GM06990 (cell line): ENCODE data around the gene HOMER1.
A peak's percentile ranks its signal among the peaks of the same experiment; 100 is the strongest.
"Not testable (repeated sequence)": the region's sequence is repeated elsewhere in the genome, so short reads cannot be mapped to it uniquely, and the experiment has no call there.

Experiments used
- DNase-seq: peaks from one replicate; pipeline ENCODE4 v3.0.0-alpha.2; 2011; ENCODE audit not compliant: insufficient read length; ENCODE audit errors: extremely low read depth
- H3K27me3 ChIP-seq: replicated peaks from 2 replicates; pipeline ENCODE4 v1.6.0; 2011; ENCODE audit warnings: low read length; ENCODE audit not compliant: control insufficient read depth, insufficient read depth
- H3K36me3 ChIP-seq: 2 replicates; pipeline ENCODE4 v1.5.1; 2011; ENCODE audit warnings: low read length; ENCODE audit not compliant: control insufficient read depth, insufficient read depth
- H3K4me3 ChIP-seq: replicated peaks from 2 replicates; pipeline ENCODE4 v1.5.1; 2011; ENCODE audit warnings: low read depth, mild to moderate bottlenecking, control low read depth, low read length
- CTCF ChIP-seq: IDR thresholded peaks from 2 replicates; pipeline ENCODE4 v1.5.1; 2011; ENCODE audit warnings: low read length, control low read depth, mild to moderate bottlenecking, inconsistent platforms; ENCODE audit not compliant: insufficient read depth, poor library complexity, severe bottlenecking

HOMER1 gene

GRCh38 chr5:79516986-79517385 is 3.1 kb upstream of the HOMER1 start:
- no peak for DNase-seq
- Histone ChIP-seq H3K36me3 (no peaks in the 10 kb centered on the region), H3K4me3 (no peak overlapping the region), H3K27me3 (no peaks in the 10 kb centered on the region)
- no peak for TF ChIP-seq CTCF

GRCh38 chr5:79516331-79516730 is 2.4 kb upstream of the HOMER1 start:
- not testable (repeated sequence) for DNase-seq, H3K36me3 ChIP-seq, H3K27me3 ChIP-seq, H3K4me3 ChIP-seq

DNA sequence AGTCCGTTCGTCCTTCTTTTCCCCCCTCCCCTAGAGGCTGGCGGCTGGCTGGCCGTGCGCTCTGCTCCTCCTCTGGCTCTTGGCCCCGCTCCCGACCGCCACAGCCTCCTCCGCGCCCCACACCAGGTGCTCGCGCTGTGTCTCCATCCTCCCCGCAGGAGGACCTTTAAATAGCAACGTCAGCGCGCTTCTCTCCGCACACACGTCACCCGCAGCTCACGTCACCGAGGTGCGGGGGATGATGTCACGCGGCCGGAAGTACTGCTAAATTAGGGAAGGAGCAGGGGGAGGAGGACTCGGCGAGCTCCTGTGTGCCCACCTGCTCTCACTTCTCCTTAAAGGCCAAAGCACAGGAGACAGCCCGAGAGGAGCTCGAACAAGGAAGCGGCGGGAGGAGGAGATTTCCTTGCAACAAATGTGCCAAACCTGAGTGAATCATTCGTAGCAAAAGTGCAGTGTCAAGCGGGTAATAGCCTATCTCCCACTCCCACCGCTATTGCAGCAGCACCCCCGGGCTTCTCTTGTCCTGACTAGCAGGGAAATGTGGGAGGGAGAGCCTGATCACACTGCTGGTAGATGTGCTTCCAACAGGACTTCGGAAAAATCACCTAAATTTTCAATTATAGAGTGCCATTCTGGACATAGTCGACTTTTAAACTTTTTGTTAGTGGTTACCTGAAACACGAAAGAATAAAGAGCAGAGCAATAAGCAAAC is 614 bp upstream of the HOMER1 start:
- peak; percentile 95 for DNase-seq
- TF ChIP-seq CTCF, result no peak
- no peaks in the 10 kb centered on the region for H3K36me3 ChIP-seq

DNA sequence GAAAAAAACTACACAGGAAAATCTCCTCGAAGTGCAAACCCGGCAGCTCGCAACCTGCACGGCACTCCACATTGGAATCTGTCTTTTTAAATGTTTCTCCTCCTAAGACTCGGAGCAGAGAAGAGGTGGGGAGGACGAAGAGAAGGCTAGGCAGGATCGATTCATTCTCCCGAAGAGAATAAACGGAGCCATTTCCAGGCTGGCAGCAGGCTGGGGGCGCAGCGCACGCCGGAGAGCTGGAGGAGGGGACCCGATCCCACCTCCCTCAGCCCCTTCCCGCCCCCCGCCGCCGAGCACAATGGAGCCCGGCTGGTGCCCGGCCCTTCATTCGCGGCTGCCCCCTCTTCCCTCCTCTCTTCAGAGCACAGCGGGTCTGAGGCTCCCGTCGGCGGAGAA is 628 bp downstream of the HOMER1 start:
- DNase-seq, result no peak

More for the DNA sequence above, 614 bp upstream of the HOMER1 start:
- no peaks in the 10 kb centered on the region for H3K27me3 ChIP-seq
- peak overlapping the region; percentile 70 for H3K4me3 ChIP-seq

GRCh38 chr5:79512471-79513307 is 1.2 kb downstream of the HOMER1 start:
- DNase-seq, result no peak
- no peaks in the 10 kb centered on the region for H3K36me3 ChIP-seq
- H3K27me3 ChIP-seq, result no peaks in the 10 kb centered on the region
- H3K4me3 ChIP-seq, result peak overlapping the region; percentile 70
- no peak for TF ChIP-seq CTCF

More for the DNA sequence above, 628 bp downstream of the HOMER1 start:
- no peaks in the 10 kb centered on the region for H3K27me3 ChIP-seq
- H3K36me3 ChIP-seq, result no peaks in the 10 kb centered on the region
- H3K4me3 ChIP-seq, result peak overlapping the region; percentile 70
- TF ChIP-seq CTCF, result no peak

GRCh38 chr5:79512049-79512448 is 1.9 kb downstream of the HOMER1 start:
- no peaks in the 10 kb centered on the region for H3K27me3 ChIP-seq
- no peaks in the 10 kb centered on the region for H3K36me3 ChIP-seq
- no peak for DNase-seq
- no peak overlapping the region for H3K4me3 ChIP-seq
- no peak for TF ChIP-seq CTCF
